GM06990 (cell line): ENCODE measurements around the gene MAML3.

ENCODE experiments used
- DNase-seq: peaks from one replicate; pipeline ENCODE4 v3.0.0-alpha.2; 2011; ENCODE audit not compliant: insufficient read length; ENCODE audit errors: extremely low read depth
- H3K27me3 ChIP-seq: replicated peaks from 2 replicates; pipeline ENCODE4 v1.6.0; 2011; ENCODE audit warnings: low read length; ENCODE audit not compliant: control insufficient read depth, insufficient read depth
- H3K36me3 ChIP-seq: 2 replicates; pipeline ENCODE4 v1.5.1; 2011; ENCODE audit warnings: low read length; ENCODE audit not compliant: control insufficient read depth, insufficient read depth
- H3K4me3 ChIP-seq: replicated peaks from 2 replicates; pipeline ENCODE4 v1.5.1; 2011; ENCODE audit warnings: low read depth, mild to moderate bottlenecking, control low read depth, low read length
- TF ChIP-seq, protein P1 (sequence below): IDR thresholded peaks from 2 replicates; pipeline ENCODE4 v1.5.1; 2011; ENCODE audit warnings: low read length, control low read depth, mild to moderate bottlenecking, inconsistent platforms; ENCODE audit not compliant: insufficient read depth, poor library complexity, severe bottlenecking

MAML3 gene

GRCh38 chr4:140102421-140102820 lies 51.6 kb downstream of the MAML3 start:
- H3K36me3 ChIP-seq, result no peaks in the 10 kb centered on the region
- no peaks in the 10 kb centered on the region; the same call in none of the 2 replicates for H3K27me3 ChIP-seq
- H3K4me3 ChIP-seq, result no peak overlapping the region
- TF ChIP-seq, protein P1, sequence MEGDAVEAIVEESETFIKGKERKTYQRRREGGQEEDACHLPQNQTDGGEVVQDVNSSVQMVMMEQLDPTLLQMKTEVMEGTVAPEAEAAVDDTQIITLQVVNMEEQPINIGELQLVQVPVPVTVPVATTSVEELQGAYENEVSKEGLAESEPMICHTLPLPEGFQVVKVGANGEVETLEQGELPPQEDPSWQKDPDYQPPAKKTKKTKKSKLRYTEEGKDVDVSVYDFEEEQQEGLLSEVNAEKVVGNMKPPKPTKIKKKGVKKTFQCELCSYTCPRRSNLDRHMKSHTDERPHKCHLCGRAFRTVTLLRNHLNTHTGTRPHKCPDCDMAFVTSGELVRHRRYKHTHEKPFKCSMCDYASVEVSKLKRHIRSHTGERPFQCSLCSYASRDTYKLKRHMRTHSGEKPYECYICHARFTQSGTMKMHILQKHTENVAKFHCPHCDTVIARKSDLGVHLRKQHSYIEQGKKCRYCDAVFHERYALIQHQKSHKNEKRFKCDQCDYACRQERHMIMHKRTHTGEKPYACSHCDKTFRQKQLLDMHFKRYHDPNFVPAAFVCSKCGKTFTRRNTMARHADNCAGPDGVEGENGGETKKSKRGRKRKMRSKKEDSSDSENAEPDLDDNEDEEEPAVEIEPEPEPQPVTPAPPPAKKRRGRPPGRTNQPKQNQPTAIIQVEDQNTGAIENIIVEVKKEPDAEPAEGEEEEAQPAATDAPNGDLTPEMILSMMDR, result no peak
- no peak for DNase-seq

- no peak for DNase-seq
- Histone ChIP-seq H3K4me3 (no peak overlapping the region), H3K36me3 (no peaks in the 10 kb centered on the region), H3K27me3 (no peaks in the 10 kb centered on the region; the same call in none of the 2 replicates)
- TF ChIP-seq, protein P1, result no peak
Observed at GRCh38 chr4:140100771-140101170, 53.2 kb downstream of the MAML3 start.

- TF ChIP-seq, protein P1, result no peak
- Histone ChIP-seq H3K27me3 (no peaks in the 10 kb centered on the region; the same call in none of the 2 replicates), H3K4me3 (no peak overlapping the region), H3K36me3 (no peaks in the 10 kb centered on the region)
- DNase-seq, result no peak
Observed at GRCh38 chr4:140099983-140100382, 54.0 kb downstream of the MAML3 start.

GRCh38 chr4:140098455-140099160 lies 55.4 kb downstream of the MAML3 start:
- no peak for DNase-seq
- H3K27me3 ChIP-seq, result no peaks in the 10 kb centered on the region; the same call in none of the 2 replicates
- no peaks in the 10 kb centered on the region for H3K36me3 ChIP-seq
- H3K4me3 ChIP-seq, result no peak overlapping the region
- TF ChIP-seq, protein P1, result no peak

- no peak overlapping the region for H3K4me3 ChIP-seq
- H3K27me3 ChIP-seq, result no peaks in the 10 kb centered on the region; the same call in none of the 2 replicates
- DNase-seq, result no peak
- no peaks in the 10 kb centered on the region for H3K36me3 ChIP-seq
- TF ChIP-seq, protein P1, result no peak
Observed at GRCh38 chr4:140097572-140097971, 56.4 kb downstream of the MAML3 start.
